Mesothelial cell of epicardium (in vitro differentiated cells): Measurements from ENCODE around the gene CFAP92. TPM values are rescaled to one million over a fixed set of nuclear protein-coding genes. Genes with fewer than 3 reads are reported as not detected.
A peak's percentile ranks its signal among the peaks of the same experiment; 100 is the strongest.

Experiments
- DNase-seq, 2 experiments: peaks; one replicate each; pipeline ENCODE4 v3.0.0; 2021; ENCODE audit warnings: low spot score in 2 of 2; ENCODE audit not compliant: unreplicated experiment in 2 of 2
- H3K27ac Mint-ChIP-seq: 2 replicates; pipeline ENCODE4 v1.8.0; 2021; ENCODE audit warnings: mixed read lengths
- H3K27me3 Mint-ChIP-seq: 2 replicates; pipeline ENCODE4 v1.8.0; 2021; ENCODE audit warnings: low read depth, mixed read lengths
- H3K36me3 Mint-ChIP-seq: 2 replicates; pipeline ENCODE4 v1.8.0; 2021; ENCODE audit warnings: mixed read lengths
- H3K4me1 Mint-ChIP-seq: 2 replicates; pipeline ENCODE4 v1.8.0; 2021; ENCODE audit warnings: mixed read lengths
- H3K4me3 Mint-ChIP-seq: 2 replicates; pipeline ENCODE4 v1.8.0; 2021; ENCODE audit warnings: mild to moderate bottlenecking, moderate library complexity, mixed read lengths
- H3K9me3 Mint-ChIP-seq: 2 replicates; pipeline ENCODE4 v1.8.0; 2021; ENCODE audit warnings: mixed read lengths
- total RNA-seq: library from RNA; stranded (reverse); gene quantifications from 3 replicates; pipeline ENCODE4 v1.2.1, GENCODE V29; 2021
- TF ChIP-seq, protein P1 (sequence below): fragments of 200-600 bp; sonication (generic); IDR thresholded peaks from one replicate; pipeline ENCODE4 v1.5.0; 2021; ENCODE audit warnings: antibody characterized with exemption; ENCODE audit not compliant: unreplicated experiment

CFAP92 gene
- total RNA-seq, 1 donor from 2014 or later = 0.76 TPM

DNA sequence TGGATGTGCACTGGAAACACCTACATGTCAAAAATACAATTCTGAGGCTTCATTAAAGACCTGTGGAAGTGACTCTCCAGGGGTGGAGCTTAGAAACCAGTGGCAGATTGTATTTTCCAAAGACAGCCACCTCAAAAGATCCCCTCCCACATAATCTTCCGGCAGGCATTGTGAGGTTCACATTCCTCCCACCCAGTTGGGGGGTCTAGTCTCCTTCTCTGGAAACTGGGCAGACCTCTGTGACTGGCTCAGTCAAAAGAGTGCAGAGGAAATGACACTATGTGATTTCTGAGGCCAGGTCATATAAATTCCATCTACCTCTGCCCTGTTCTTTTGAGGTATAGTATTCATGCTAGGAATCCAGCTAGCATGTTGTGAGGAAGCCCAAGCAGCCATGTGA, 1.9 kb upstream of the CFAP92 start:
- H3K27me3 Mint-ChIP-seq = peaks cover 76% of the 10 kb centered on the region
- peaks cover 21% of the 10 kb centered on the region for H3K4me1 Mint-ChIP-seq
- DNase-seq = no peak
- TF ChIP-seq, protein P1, sequence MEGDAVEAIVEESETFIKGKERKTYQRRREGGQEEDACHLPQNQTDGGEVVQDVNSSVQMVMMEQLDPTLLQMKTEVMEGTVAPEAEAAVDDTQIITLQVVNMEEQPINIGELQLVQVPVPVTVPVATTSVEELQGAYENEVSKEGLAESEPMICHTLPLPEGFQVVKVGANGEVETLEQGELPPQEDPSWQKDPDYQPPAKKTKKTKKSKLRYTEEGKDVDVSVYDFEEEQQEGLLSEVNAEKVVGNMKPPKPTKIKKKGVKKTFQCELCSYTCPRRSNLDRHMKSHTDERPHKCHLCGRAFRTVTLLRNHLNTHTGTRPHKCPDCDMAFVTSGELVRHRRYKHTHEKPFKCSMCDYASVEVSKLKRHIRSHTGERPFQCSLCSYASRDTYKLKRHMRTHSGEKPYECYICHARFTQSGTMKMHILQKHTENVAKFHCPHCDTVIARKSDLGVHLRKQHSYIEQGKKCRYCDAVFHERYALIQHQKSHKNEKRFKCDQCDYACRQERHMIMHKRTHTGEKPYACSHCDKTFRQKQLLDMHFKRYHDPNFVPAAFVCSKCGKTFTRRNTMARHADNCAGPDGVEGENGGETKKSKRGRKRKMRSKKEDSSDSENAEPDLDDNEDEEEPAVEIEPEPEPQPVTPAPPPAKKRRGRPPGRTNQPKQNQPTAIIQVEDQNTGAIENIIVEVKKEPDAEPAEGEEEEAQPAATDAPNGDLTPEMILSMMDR = no peak
- no peak overlapping the region for H3K4me3 Mint-ChIP-seq
- H3K36me3 Mint-ChIP-seq = no peaks in the 10 kb centered on the region
- H3K9me3 Mint-ChIP-seq = peaks cover 5% of the 10 kb centered on the region
- H3K27ac Mint-ChIP-seq = no peak overlapping the region

DNA sequence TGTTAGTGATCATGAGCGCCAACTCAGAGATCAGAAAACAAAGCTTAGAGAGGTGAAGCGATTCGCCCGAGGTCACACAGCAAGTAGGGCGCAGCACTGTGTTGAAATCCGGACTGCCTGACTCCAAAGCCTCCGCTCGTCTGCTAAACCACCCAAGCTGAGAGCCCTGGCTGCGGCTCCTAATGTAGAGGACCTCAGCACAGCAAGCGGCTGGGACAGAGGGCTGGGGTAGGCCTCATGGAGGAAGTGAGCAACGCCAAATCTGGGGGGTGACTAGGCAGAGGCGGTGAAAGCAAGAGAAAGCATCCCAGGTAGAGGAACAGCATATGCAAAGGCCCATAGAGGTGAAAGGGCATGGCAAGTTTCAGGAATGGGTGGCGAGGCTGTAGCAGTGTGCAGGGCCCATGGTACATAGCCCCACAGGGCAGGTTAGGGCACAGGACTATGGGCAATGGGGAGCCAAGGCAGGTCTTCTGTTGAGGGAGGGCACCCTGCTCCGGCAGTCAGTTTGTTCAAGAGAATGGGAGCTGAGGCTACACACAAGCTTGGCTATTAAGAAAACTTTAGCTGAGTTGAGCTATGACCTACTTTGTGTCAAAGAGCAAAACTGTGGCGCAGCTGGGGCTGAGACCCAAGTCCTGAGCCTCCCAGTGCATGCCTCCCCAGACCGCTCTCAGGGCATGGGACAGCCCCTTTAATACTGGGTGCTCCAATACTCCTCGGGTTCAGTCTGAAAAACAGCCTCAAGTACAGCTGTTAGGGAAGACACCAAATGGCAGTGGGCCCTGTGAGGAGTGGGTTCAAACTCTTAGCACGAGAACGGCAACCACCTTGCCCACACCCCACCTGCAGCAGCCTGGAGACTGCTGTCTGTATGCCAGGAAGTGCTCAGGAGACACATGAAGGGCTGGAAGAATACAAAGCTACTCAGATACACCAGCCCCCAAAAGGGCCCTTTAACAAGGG, 988 bp upstream of the CFAP92 start:
- peak overlapping the region; percentile 75 for H3K4me3 Mint-ChIP-seq

DNA sequence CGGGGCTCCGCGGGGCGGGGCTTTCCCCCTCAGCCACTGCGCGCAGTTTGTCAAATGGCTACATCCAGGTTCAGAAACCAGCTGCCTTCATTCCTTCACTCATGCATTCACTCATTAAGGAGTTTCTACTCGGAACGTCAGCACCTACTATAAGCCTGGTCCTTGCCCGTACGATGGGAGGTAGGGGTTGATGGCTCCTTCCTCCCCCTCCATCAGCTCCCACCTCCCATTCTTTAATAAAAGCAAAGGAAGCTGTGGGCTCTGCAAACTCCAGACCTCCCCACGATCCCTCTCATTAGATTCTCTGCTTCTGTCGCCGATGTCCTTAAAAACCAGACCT, 267 bp upstream of the CFAP92 start:
- Mint-ChIP-seq H3K4me3 (peak overlapping the region; percentile 75), H3K36me3 (no peaks in the 10 kb centered on the region), H3K9me3 (peaks cover 5% of the 10 kb centered on the region), H3K27ac (no peak overlapping the region), H3K27me3 (peaks cover 61% of the 10 kb centered on the region), H3K4me1 (peaks cover 18% of the 10 kb centered on the region)
- DNase-seq = no peak
- TF ChIP-seq, protein P1 = no peak

More for the DNA sequence above, 988 bp upstream of the CFAP92 start:
- no peak for DNase-seq
- H3K36me3 Mint-ChIP-seq = no peaks in the 10 kb centered on the region
- peaks cover 67% of the 10 kb centered on the region for H3K27me3 Mint-ChIP-seq
- H3K27ac Mint-ChIP-seq = no peak overlapping the region
- peaks cover 18% of the 10 kb centered on the region for H3K4me1 Mint-ChIP-seq
- peaks cover 5% of the 10 kb centered on the region for H3K9me3 Mint-ChIP-seq
- TF ChIP-seq, protein P1 = no peak

DNA sequence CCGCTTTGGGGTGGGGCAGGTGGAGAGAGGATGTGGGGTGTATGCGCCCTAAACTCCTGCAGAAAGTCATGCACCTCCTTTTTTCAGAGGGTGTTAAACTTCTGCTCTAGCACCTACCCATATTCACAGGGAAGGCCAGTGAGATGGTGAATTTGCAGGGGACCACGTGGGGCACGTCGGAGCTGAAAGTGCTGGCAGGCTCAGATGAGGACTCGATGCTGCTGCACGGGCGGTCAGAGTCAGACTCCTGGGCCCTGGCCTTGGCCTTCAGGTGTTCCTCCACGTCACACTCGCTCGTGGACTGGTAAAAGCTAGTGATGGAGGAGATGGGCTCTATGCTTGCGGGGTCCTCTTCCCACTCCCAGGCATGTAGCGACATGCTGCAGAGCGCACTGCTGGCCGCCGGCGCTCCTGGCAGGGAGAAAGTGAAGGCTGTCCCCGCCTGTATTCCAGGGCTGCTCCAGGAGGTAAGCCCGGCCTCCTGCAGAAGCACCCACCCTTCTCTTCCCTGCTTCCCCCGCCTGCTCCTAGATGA, 883 bp downstream of the CFAP92 start:
- Mint-ChIP-seq H3K36me3 (no peaks in the 10 kb centered on the region), H3K9me3 (peaks cover 5% of the 10 kb centered on the region), H3K4me1 (peaks cover 13% of the 10 kb centered on the region), H3K27me3 (peaks cover 50% of the 10 kb centered on the region), H3K27ac (peak overlapping the region; percentile 36), H3K4me3 (peak overlapping the region; percentile 75)
- peak in 1 of 2 experiments; percentile 45 for DNase-seq
- TF ChIP-seq, protein P1 = no peak

DNA sequence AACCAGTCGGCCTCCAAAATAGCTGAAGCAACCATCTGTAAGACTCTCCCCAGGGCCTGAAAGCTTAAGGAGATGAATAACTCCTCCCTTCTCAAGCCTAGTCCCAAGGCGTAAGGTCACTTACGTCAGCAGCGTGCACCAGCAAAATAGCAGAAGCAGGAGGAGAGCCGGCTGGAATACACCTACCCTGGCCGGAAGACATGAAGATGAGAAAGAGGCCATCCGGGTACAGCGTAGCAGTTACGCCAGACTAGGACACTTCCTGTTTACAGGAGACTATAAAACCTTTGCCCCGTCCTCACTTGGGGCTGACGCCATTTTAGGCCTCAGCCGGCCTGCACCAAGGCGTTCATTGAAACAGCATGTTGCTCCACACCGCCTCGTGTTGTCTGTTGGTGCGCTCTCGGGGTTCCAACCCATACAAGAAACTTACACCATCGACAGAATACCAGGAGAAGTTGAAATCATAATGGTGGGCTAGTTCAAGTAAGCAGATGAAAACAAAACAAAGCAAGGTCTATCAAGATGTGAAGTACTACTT, 2.5 kb downstream of the CFAP92 start:
- TF ChIP-seq, protein P1 = no peak
- Mint-ChIP-seq H3K4me1 (peaks cover 13% of the 10 kb centered on the region), H3K9me3 (no peaks in the 10 kb centered on the region)

More for the DNA sequence above, 2.5 kb downstream of the CFAP92 start:
- Mint-ChIP-seq H3K27ac (no peak overlapping the region), H3K27me3 (peaks cover 37% of the 10 kb centered on the region), H3K4me3 (no peak overlapping the region), H3K36me3 (no peaks in the 10 kb centered on the region)
- DNase-seq = no peak
